Esophagus squamous epithelium (tissue), 5 donors: Measurements from ENCODE around the gene AKAP17A. TPM values are rescaled to one million over a fixed set of nuclear protein-coding genes. Genes with fewer than 3 reads are reported as not detected.

Experiments
- DNase-seq: peaks from one replicate; lab custom pipeline; 2025; lab: John Stamatoyannopoulos, UW
- H3K27ac ChIP-seq, 4 donors: fragments of 200-600 bp; sonication (generic); one replicate each; pipeline ENCODE4 v1.5.1; 2016 to 2019; ENCODE audit warnings: mild to moderate bottlenecking in 1 of 4
- H3K27me3 ChIP-seq, 4 donors: fragments of 200-600 bp; sonication (generic); 1 replicate in 3 of 4; 2 replicates in 1 of 4; pipeline versions ENCODE4 v1.5.1 to v1.6.0; 2017 to 2021; ENCODE audit warnings: antibody characterized with exemption in 1 of 4
- H3K36me3 ChIP-seq, 3 donors: fragments of 200-600 bp; sonication (generic); one replicate each; pipeline ENCODE4 v1.5.1; 2016 to 2019
- H3K4me1 ChIP-seq, 3 donors: fragments of 200-600 bp; sonication (generic); one replicate each; pipeline ENCODE4 v1.5.1; 2017 to 2019
- H3K4me3 ChIP-seq, 4 donors: fragments of 200-600 bp; sonication (generic); 1 replicate in 3 of 4; 2 replicates in 1 of 4; pipeline ENCODE4 v1.5.1; 2016 to 2019; ENCODE audit warnings: mild to moderate bottlenecking in 2 of 4, moderate library complexity in 1 of 4
- H3K9me3 ChIP-seq, 3 donors: fragments of 200-600 bp; sonication (generic); one replicate each; pipeline ENCODE4 v1.5.1; 2016 to 2019
- CTCF ChIP-seq, 6 experiments: fragments of 450-650 bp in 4 of 6; fragments of 200-600 bp in 2 of 6; sonication (generic) in 2 of 6; IDR thresholded peaks; one replicate each; pipeline ENCODE4 v1.5.1; 2016 to 2019; ENCODE audit warnings: antibody characterized with exemption in 6 of 6, mild to moderate bottlenecking in 4 of 6, moderate library complexity in 4 of 6
- POLR2A ChIP-seq, 4 donors: fragments of 450-650 bp; IDR thresholded peaks; one replicate each; pipeline ENCODE4 v1.6.1; 2017; ENCODE audit warnings: antibody characterized with exemption in 4 of 4, mild to moderate bottlenecking in 4 of 4, moderate library complexity in 3 of 4
- WGBS, 2 donors: methylation state at CpG; one replicate each; pipeline ENCODE4 v1.1.5; 2018; 5-methylcytosine and 5-hydroxymethylcytosine counted together
- intact Hi-C: fragments of 100-400 bp; cut with DNase I; formaldehyde crosslinking; loops from one replicate; pipeline ENCODE4 v1.15.0; 2022
- total RNA-seq, 4 donors: library from RNA; depleted of rRNA; stranded (reverse); fragments of >200 nt; gene quantifications; one replicate each; pipeline ENCODE4 v1.1.0, GENCODE V29; 2016
- donor health status: DM: yes; HTN: yes; CAD: no.

The AKAP17A gene
- total RNA-seq, 4 donors from 2014 or later: 16.2 to 38.7 (median 30.6) TPM

- no peaks in the 10 kb centered on the region for H3K27me3 ChIP-seq
- intact Hi-C loops: no loop called here
- no peak for DNase-seq
- no peak overlapping the region for H3K27ac ChIP-seq
- TF ChIP-seq POLR2A (IDR thresholded peaks at IDR 0.05) (no peak), CTCF (IDR thresholded peaks at IDR 0.05) (no peak)
- no peaks in the 10 kb centered on the region for H3K9me3 ChIP-seq
- H3K36me3 ChIP-seq: no peaks in the 10 kb centered on the region
- H3K4me3 ChIP-seq: no peak overlapping the region
- H3K4me1 ChIP-seq: peaks cover 0 to 4% (median 0%) of the 10 kb centered on the region in 3 donors
- 58 to 59% methylated on average over 6 of the region's 6 CpGs for WGBS, 2 donors
These were observed 12.8 kb upstream of the AKAP17A start for GRCh38 chrX:1578511-1579173.

GRCh38 chrX:1581132-1581531 is 10.3 kb upstream of the AKAP17A start:
- WGBS, 2 donors: 28 to 35% methylated on average over 4 of the region's 4 CpGs
- no peaks in the 10 kb centered on the region for H3K36me3 ChIP-seq
- no peaks in the 10 kb centered on the region for H3K9me3 ChIP-seq
- H3K27me3 ChIP-seq: no peaks in the 10 kb centered on the region
- H3K27ac ChIP-seq: no peak overlapping the region
- H3K4me3 ChIP-seq: no peak overlapping the region
- peaks cover 0 to 4% (median 0%) of the 10 kb centered on the region in 3 donors for H3K4me1 ChIP-seq
- no peak for DNase-seq
- intact Hi-C loops: no loop called here
- TF ChIP-seq CTCF (IDR thresholded peaks at IDR 0.05) (peak; percentile 41 to 81 (median 74)), POLR2A (IDR thresholded peaks at IDR 0.05) (no peak)

GRCh38 chrX:1582686-1583437 is 8.5 kb upstream of the AKAP17A start:
- Histone ChIP-seq H3K4me3 (no peak overlapping the region), H3K4me1 (peaks cover 0 to 4% (median 0%) of the 10 kb centered on the region in 3 donors), H3K27me3 (no peaks in the 10 kb centered on the region), H3K9me3 (no peaks in the 10 kb centered on the region), H3K36me3 (no peaks in the 10 kb centered on the region), H3K27ac (no peak overlapping the region)
- no peak for DNase-seq
- 35 to 41% methylated on average over 21 to 26 of the region's 27 CpGs for WGBS, 2 donors
- intact Hi-C loops: no loop called here
- TF ChIP-seq CTCF (IDR thresholded peaks at IDR 0.05): no peak
- no peak for TF ChIP-seq POLR2A (IDR thresholded peaks at IDR 0.05)

GRCh38 chrX:1584237-1585011 is 7.0 kb upstream of the AKAP17A start:
- Histone ChIP-seq H3K9me3 (no peaks in the 10 kb centered on the region), H3K4me3 (no peak overlapping the region), H3K36me3 (no peaks in the 10 kb centered on the region), H3K27ac (no peak overlapping the region), H3K4me1 (peaks cover 0 to 4% (median 0%) of the 10 kb centered on the region in 3 donors), H3K27me3 (no peaks in the 10 kb centered on the region)
- TF ChIP-seq POLR2A (IDR thresholded peaks at IDR 0.05) (no peak), CTCF (IDR thresholded peaks at IDR 0.05) (no peak)
- WGBS, 2 donors: 82 to 83% methylated on average over 3 to 8 of the region's 8 CpGs
- no peak for DNase-seq
- intact Hi-C loops: no loop called here
